ENCODE results near the gene DPYSL4. TPM values are rescaled to one million over a fixed set of nuclear protein-coding genes. Genes with fewer than 3 reads are reported as not detected.

Gene DPYSL4
- total and polyA plus RNA-seq, 2 of the 4 experiments (the other 2 are of a cell fraction) = 8.1 to 30.5 TPM

DNA sequence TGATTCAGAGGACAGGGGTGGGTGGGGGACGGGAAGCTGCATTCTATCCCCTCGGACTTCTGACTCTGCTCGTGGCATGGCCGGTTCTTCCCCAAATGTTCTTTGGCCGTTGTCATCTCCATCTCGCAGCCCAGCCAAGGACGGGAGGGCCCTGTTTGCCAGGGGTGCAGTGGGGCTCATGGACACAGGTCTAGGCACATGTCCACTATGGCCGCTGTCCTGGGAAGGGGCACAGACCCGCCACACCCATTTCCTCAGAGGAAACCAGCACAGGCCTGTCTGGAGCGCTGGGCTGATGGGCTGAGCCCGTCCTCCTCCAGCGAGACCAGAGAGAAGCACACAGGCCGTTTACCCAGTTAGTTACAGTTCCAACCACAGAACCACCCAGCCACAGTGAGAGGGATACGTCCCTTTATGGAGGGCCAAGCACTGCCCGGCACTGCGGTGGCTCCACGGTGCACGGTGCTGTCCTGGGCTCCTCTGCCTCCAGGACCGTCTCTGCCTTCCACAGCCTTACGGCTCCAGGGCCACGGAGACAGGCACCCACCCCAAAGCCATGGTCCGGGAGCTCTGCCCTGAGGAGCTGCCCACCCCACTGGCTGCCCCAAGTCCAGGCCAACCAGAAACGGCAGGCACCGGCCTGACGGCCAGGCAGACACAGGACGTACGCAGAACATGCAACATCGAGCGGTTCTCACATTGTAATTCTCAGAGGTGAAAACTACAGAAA, 20.2 kb downstream of the DPYSL4 start:
- Histone ChIP-seq H2AFZ (replicated peaks; ENCODE audit: low read length, poor library complexity) (peak overlapping the region; percentile 21), H2BK5ac (ENCODE audit: low read depth, low read length, poor library complexity, severe bottlenecking) (no peak overlapping the region), H4K8ac (ENCODE audit: low read depth in 2 of 2, low read length in 2 of 2) (no peak overlapping the region), H3K9ac (ENCODE audit: low read depth, low read length) (no peak overlapping the region), H3K9me1 (ENCODE audit: insufficient read depth, low read length) (no peaks in the 10 kb centered on the region; the same call in 1 of the 2 replicates), H2BK20ac (ENCODE audit: low read depth, low read length) (no peak overlapping the region), H3K18ac (ENCODE audit: low read depth, low read length) (no peak overlapping the region), H3K23ac (ENCODE audit: low read depth, low read length) (no peak overlapping the region), H3K56ac (ENCODE audit: extremely low read depth, insufficient read depth, low read length) (no peak overlapping the region), H2AK5ac (ENCODE audit: low read depth, low read length) (no peak overlapping the region), H3K4me2 (ENCODE audit: low read depth, low read length) (no peak overlapping the region), H4K91ac (ENCODE audit: insufficient read depth, low read depth, low read length) (no peak overlapping the region), H3K4ac (ENCODE audit: low read depth, low read length) (no peak overlapping the region), H3K4me1 (ENCODE audit: control insufficient read depth, insufficient read depth, low read length) (no peaks in the 10 kb centered on the region), H4K20me1 (ENCODE audit: insufficient read depth, low read length) (no peaks in the 10 kb centered on the region), H3K79me1 (ENCODE audit: low read depth in 1 of 2, low read length in 2 of 2) (no peaks in the 10 kb centered on the region), H3K27ac (ENCODE audit: insufficient read depth, low read length) (no peak overlapping the region), H4K5ac (ENCODE audit: low read depth, low read length) (no peak overlapping the region), H3K27me3 (ENCODE audit: control insufficient read depth, insufficient read depth, low read length) (no peaks in the 10 kb centered on the region), H3K14ac (replicated peaks; ENCODE audit: low read depth, low read length) (no peak overlapping the region), H3K36me3 (ENCODE audit: control insufficient read depth, insufficient read depth, low read length) (peaks cover 12% of the 10 kb centered on the region; the same call in 1 of the 2 replicates), H3K9me3 (ENCODE audit: control insufficient read depth, insufficient read depth, low read length) (no peaks in the 10 kb centered on the region), H2AK9ac (replicated peaks; ENCODE audit: low read depth, low read length, poor library complexity) (no peak overlapping the region), H2BK120ac (ENCODE audit: low read depth, low read length) (no peak overlapping the region), H2BK15ac (ENCODE audit: low read depth, low read length) (no peak overlapping the region), H3K4me3 (ENCODE audit: insufficient read depth, low read depth, low read length) (no peak overlapping the region)
- BruUV-seq (replicated peaks) = no TSS peak
- in situ Hi-C loops (cut with MboI; ENCODE audit: low sequenced_read_pairs) = no loop called here
- ChIA-PET CTCF (no interaction called here), POLR2A (ENCODE audit: unreplicated experiment) (no interaction called here)
- dilution Hi-C loops (cut with HindIII; ENCODE audit: low sequenced_read_pairs, unreplicated experiment) = no loop called here
- ATAC-seq (ENCODE audit: low read depth) (no peak), DNase-seq (no peak)
- TF ChIP-seq CEBPB (IDR thresholded peaks at IDR 0.05; ENCODE audit: low read depth, low read length) (no peak), FOS (IDR thresholded peaks at IDR 0.05; ENCODE audit: low read depth, low read length) (no peak), POLR2A (IDR thresholded peaks at IDR 0.05; ENCODE audit: low read depth, low read length) (no peak), CHD1 (IDR thresholded peaks at IDR 0.05; ENCODE audit: low read depth, low read length) (no peak), SMC3 (IDR thresholded peaks at IDR 0.05; ENCODE audit: low read depth, low read length) (no peak), MAZ (IDR thresholded peaks at IDR 0.05; ENCODE audit: borderline replicate concordance, low read depth, low read length) (no peak), MXI1 (IDR thresholded peaks at IDR 0.05; ENCODE audit: borderline replicate concordance, low read depth, low read length) (no peak), BHLHE40 (IDR thresholded peaks at IDR 0.05; ENCODE audit: low read depth, low read length) (no peak), RCOR1 (IDR thresholded peaks at IDR 0.05; ENCODE audit: insufficient replicate concordance, low read length) (no peak), RAD21 (IDR thresholded peaks at IDR 0.05; ENCODE audit: low read length) (no peak), MAFK (IDR thresholded peaks at IDR 0.05; ENCODE audit: low read depth, low read length) (no peak), NFE2L2 (IDR thresholded peaks at IDR 0.05; ENCODE audit: low read depth, low read length) (no peak), RFX5 (IDR thresholded peaks at IDR 0.05; ENCODE audit: low read depth, low read length) (no peak)
- TF ChIP-seq, protein P1, sequence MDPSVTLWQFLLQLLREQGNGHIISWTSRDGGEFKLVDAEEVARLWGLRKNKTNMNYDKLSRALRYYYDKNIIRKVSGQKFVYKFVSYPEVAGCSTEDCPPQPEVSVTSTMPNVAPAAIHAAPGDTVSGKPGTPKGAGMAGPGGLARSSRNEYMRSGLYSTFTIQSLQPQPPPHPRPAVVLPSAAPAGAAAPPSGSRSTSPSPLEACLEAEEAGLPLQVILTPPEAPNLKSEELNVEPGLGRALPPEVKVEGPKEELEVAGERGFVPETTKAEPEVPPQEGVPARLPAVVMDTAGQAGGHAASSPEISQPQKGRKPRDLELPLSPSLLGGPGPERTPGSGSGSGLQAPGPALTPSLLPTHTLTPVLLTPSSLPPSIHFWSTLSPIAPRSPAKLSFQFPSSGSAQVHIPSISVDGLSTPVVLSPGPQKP (IDR thresholded peaks at IDR 0.05; ENCODE audit: borderline replicate concordance, low read depth, low read length) = no peak
- TF ChIP-seq, protein P2, sequence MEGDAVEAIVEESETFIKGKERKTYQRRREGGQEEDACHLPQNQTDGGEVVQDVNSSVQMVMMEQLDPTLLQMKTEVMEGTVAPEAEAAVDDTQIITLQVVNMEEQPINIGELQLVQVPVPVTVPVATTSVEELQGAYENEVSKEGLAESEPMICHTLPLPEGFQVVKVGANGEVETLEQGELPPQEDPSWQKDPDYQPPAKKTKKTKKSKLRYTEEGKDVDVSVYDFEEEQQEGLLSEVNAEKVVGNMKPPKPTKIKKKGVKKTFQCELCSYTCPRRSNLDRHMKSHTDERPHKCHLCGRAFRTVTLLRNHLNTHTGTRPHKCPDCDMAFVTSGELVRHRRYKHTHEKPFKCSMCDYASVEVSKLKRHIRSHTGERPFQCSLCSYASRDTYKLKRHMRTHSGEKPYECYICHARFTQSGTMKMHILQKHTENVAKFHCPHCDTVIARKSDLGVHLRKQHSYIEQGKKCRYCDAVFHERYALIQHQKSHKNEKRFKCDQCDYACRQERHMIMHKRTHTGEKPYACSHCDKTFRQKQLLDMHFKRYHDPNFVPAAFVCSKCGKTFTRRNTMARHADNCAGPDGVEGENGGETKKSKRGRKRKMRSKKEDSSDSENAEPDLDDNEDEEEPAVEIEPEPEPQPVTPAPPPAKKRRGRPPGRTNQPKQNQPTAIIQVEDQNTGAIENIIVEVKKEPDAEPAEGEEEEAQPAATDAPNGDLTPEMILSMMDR (conservative IDR thresholded peaks at IDR 0.05; ENCODE audit: low read depth, low read length) = no peak
- TF ChIP-seq, protein P3, sequence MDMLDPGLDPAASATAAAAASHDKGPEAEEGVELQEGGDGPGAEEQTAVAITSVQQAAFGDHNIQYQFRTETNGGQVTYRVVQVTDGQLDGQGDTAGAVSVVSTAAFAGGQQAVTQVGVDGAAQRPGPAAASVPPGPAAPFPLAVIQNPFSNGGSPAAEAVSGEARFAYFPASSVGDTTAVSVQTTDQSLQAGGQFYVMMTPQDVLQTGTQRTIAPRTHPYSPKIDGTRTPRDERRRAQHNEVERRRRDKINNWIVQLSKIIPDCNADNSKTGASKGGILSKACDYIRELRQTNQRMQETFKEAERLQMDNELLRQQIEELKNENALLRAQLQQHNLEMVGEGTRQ (IDR thresholded peaks at IDR 0.05; ENCODE audit: low read depth, low read length) = no peak
- intact Hi-C loops (cut with micrococcal nuclease) = no loop called here
- 79% methylated on average over 18 of the region's 29 CpGs; no CpG with 5 or more reads in 1 of the 2 experiments for WGBS, 2 experiments (ENCODE audit: extremely low coverage in 2 of 2, insufficient read length in 1 of 2)

Data from IMR-90 (cell line).